Stimulated activated CD8-positive, alpha-beta memory T cell treated with anti-CD3 and anti-CD28 coated beads, Interleukin-4, amount 100 ng/mL, for 24 hours (primary cell): ENCODE measurements around the gene IFNLR1.
"Not testable (repeated sequence)": the region's sequence is repeated elsewhere in the genome, so short reads cannot be mapped to it uniquely, and the experiment has no call there.

Experiments
- DNase-seq: peaks from one replicate; pipeline ENCODE4 v3.0.0-alpha.2; 2020; ENCODE audit warnings: low read depth

IFNLR1 gene

GRCh38 chr1:24186993-24187790 lies at the start of gene IFNLR1:
IFNLR1 (minus strand) TSS chr1:24187289; CDS start chr1:24187248, 41 bp downstream.
- peak; percentile 74 for DNase-seq

DNA sequence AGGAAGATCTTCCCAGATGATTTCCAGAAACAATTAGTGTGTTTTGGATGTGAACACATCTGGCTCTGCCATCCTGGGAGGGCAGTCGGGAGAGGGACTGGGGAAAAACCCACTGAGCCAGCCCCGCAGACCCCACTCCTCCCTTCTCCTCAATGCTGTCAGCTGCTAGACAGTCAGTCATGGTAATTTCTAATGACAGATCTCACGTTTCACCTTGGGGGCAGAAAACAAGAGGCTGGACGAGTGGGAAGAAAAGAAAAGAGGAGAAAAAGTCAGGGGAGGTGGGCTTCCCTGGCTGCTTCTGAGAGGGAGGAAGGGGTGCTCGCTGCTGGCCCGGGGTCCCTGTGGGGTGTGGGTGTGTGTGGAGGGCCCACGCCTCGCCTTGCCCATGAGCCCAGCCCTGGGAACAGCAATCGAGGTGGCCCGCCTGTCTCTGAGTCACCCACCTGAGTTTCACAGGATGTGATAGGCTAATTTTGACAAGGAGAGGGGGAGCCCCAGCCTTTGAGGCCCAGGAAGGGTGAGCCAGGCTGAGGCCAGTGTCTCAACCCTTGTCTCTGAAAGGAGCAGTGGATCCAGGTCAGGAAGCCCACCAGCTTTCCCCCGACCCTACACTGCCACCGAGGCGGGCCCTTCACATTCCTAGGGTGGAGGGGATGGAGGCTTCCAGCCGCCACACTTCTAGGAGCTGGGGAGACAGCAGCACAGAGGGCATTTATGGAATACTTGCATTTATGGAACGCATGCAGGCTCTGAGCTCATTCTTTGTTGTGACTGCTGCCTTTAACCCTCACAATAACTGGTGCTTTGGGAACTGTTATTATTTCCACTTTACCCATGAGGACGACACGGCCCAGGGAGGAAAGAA lies 49.1 kb upstream of the IFNLR1 start:
- peak; percentile 11 for DNase-seq

DNA sequence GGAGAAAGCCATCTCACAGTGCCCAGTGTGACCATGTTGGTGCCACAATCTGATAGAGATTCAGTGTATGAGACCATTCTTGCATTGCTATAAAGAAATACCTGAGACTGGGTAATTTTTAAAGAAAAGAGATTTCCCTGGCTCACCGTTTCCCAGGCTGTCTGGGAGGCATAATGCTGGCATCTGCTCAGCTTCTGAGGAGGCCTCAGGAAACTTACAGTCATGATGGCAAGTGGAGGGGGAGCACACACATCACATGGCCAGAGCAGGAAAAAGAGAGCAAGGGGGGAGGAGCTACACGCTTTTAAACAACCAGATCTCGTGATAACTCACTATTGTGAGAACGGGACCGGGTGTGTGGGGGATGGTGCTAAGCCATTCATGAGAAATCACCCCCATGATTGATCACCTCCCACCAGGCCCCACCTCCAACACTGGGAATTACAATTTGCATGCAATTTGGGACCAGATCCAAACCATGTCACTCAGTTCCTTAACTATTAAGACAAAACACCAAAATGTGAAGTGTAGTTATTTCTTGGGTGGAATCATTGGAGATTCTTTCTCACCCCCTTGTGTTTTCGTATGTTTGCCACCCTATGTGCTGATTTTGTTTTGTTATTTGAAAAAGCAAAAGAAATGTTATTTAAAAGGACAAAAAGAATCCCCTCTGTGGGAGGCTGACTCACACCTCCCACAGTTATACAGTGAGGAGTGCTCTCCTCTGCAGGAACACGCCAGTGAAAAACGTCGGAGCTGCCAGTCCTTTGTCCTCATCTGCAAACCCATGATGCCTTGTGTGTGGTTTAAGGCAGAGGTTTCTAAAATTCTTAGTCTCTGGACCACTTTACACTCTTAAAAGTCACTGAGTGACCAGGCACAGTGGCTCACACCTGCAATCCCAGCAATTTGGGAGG lies 46.9 kb upstream of the IFNLR1 start:
- no peak for DNase-seq

GRCh38 chr1:24231701-24232100 lies 44.6 kb upstream of the IFNLR1 start:
- DNase-seq, result no peak

DNA sequence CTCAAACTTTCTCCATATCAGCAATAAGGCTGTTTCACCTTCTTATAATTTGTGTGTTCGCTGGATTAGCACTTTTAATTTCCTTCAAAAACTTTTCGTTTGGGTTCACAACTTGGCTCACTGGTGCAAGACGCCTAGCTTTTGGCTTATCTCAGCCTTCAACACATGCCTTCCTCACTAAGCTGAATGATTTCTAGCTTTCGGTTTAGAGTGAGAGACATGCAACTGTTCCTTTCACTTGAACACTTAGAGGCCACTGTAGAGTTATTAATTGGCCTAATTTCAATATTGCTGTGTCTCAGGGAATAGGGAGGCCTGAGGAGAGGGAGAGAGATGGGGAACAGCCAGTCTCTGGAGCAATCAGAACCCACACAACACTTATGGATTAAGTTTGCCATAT lies 41.2 kb upstream of the IFNLR1 start:
- DNase-seq, result no peak

GRCh38 chr1:24226749-24227148 lies 39.7 kb upstream of the IFNLR1 start:
- DNase-seq, result no peak

DNA sequence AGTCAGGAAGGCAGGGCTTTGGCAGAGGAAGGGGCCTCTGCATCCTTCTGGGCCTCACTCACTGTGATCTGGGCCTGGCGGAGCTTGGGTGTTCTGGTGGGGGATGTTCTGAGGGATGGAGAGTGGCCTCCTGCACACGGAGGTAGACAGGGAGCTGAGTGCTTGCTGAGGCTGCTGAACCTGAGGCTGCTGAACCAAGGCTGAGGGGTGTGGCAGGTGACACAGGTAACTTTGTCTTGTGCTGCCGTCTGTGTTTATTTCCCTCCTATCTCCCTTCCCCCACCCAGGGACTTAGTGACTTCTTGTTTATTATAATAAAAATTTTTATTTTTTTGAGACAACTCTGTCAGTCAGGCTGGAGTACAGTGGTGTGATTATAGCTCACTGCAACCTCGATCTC lies 37.7 kb upstream of the IFNLR1 start:
- no peak for DNase-seq

GRCh38 chr1:24224086-24224485 lies 37.0 kb upstream of the IFNLR1 start:
- no peak for DNase-seq

GRCh38 chr1:24222793-24223192 lies 35.7 kb upstream of the IFNLR1 start:
- no peak for DNase-seq

- DNase-seq, result no peak
These were observed 35.0 kb upstream of the IFNLR1 start for GRCh38 chr1:24222008-24222605.

DNA sequence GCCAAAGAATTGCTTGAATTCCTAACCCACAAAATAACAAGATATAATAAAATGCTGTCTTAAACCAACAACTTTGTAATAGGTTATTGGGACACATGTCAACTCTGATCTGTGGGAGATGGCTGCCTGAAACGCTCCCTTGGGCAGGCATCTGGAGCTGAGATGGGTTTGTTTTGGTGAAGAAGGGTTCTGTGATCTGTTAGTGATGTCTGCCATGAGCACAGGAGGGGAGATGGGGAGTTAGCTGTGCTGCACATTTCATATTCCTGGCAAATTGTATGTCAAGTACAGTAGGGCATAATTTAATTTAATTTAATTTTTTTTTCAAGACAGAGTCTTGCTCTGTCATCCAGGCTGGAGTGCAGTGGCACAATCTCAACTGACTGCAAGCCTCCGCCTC lies 34.2 kb upstream of the IFNLR1 start:
- DNase-seq, result no peak

- DNase-seq, result no peak
These were observed 29.4 kb upstream of the IFNLR1 start for GRCh38 chr1:24216276-24217074.

GRCh38 chr1:24215226-24215814 lies 28.2 kb upstream of the IFNLR1 start:
- DNase-seq, result no peak

DNA sequence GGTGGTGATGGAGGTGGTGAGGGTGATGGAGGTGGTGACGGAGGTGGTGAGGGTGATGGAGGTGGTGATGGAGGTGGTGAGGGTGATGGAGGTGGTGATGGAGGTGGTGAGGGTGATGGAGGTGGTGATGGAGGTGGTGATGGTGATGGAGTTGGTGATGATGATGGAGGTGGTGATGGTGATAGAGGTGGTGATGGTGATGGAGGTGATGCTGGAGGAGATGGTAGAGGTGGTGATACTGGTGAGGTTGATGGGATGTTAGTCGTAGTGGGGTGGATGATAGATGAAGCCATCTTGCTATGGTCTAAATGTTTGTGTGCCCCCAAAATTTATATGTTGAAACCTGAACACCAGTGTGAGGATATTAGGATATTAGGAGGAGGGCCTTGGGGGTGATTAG lies 25.3 kb upstream of the IFNLR1 start:
- no peak for DNase-seq

GRCh38 chr1:24210195-24210627 lies 23.1 kb upstream of the IFNLR1 start:
- no peak for DNase-seq

DNA sequence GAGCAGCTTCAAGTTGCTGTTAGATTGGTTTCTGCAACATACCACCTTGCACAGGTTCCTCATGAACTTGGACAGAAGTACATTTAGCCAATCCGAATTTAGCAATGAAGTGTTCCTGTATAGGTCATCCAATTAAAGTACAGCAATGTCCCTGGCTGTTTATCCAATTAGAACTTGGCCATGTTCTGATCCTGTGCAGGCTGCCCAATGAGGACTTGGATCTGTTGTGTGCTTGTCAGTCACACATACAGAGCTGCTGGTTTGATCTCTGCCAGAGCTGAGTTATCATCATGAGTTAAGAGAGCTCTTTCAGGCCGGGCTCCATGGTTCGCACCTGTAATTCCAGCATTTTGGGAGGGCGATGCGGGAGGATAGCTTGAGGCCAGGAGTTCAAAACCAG lies 22.0 kb upstream of the IFNLR1 start:
- DNase-seq, result no peak

DNA sequence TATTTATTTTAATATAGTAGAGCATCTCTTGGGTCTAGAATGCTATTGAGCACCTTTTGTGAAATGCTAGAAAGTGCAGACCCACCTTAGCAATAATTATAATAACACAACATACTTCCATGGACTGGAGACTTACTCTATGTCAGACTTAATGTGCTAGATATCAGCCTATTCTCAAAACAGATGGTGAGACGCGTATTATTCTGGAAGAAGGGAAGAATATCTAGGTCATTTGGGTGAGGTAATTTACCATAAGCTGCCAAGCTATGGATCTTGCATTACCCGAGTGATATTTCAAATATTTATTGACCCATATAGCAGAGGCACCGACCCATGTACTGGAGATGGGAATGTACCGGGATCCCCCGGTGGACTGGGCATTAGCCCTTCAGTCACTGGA lies 20.6 kb upstream of the IFNLR1 start:
- no peak for DNase-seq

GRCh38 chr1:24207395-24207687 lies 20.3 kb upstream of the IFNLR1 start:
- DNase-seq, result not testable (repeated sequence)

- no peak for DNase-seq
These were observed 19.7 kb upstream of the IFNLR1 start for GRCh38 chr1:24206516-24207394.

DNA sequence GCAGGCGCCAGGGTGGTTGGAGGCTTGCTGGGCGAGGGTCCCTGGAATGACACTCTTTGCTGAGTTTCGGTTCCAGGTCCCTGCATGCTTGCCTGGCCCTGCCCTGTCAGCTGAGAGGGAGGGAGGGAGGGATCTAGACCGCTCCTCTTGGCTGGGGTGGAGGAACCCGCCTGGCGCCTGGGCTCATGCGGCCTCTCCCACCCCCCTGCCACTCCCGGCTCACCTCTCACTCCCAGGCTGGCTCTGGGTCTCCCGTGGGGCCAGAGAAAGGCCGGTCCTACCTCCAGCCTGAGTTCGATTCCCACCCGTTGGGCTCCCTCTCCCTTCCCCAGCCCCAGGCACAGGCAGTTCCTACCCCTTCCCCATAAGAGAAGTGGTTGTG lies 19.0 kb upstream of the IFNLR1 start:
- no peak for DNase-seq
